C4-2B (cell line): ENCODE measurements around the gene LHX2.

Experiments
- ZFX ChIP-seq: fragments of 450-650 bp; IDR thresholded peaks from 2 replicates; pipeline ENCODE4 v1.6.1; 2017
- TF ChIP-seq, protein P1 (sequence below): fragments of 450-650 bp; conservative IDR thresholded peaks from 2 replicates; pipeline ENCODE4 v1.5.1; 2017; ENCODE audit warnings: mild to moderate bottlenecking

DNA sequence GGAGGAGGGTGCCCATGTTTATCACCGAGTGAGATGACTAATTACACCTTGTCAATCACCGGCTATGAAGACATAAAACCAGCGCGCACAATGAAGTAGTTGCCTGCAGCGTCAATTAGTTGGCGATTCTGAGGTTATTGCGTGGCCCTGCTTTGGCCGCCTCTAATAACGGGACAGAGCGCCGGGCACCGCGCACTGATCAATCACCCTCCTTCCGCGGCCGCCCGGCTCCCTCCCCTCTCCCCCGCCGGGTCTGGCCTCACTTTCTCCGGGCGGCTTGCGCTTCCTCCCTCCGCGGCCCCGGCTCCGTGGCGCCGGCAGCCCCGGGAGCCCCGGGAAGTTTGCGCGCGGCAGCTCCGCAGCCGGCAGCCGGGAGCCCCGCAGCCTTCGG is 3.3 kb upstream of the LHX2 start:
- TF ChIP-seq, protein P1, sequence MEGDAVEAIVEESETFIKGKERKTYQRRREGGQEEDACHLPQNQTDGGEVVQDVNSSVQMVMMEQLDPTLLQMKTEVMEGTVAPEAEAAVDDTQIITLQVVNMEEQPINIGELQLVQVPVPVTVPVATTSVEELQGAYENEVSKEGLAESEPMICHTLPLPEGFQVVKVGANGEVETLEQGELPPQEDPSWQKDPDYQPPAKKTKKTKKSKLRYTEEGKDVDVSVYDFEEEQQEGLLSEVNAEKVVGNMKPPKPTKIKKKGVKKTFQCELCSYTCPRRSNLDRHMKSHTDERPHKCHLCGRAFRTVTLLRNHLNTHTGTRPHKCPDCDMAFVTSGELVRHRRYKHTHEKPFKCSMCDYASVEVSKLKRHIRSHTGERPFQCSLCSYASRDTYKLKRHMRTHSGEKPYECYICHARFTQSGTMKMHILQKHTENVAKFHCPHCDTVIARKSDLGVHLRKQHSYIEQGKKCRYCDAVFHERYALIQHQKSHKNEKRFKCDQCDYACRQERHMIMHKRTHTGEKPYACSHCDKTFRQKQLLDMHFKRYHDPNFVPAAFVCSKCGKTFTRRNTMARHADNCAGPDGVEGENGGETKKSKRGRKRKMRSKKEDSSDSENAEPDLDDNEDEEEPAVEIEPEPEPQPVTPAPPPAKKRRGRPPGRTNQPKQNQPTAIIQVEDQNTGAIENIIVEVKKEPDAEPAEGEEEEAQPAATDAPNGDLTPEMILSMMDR = no peak
- no peak for TF ChIP-seq ZFX
